Measurements from ENCODE around the gene ANP32A. TPM values are rescaled to one million over a fixed set of nuclear protein-coding genes. Genes with fewer than 3 reads are reported as not detected.
"Not testable (repeated sequence)": the region's sequence is repeated elsewhere in the genome, so short reads cannot be mapped to it uniquely, and the experiment has no call there.

Gene ANP32A
- total RNA-seq (100 to 1,000 TPM; 111 to 127 TPM), polyA plus RNA-seq (ENCODE audit: insufficient read length in 6 of 6) (100 to 1,000 TPM; 280 to 346 (median 303) TPM)
- long read RNA-seq, donor 1, transcript ANP32A-203 (7 exons, 2,440 nt) = major isoform, 85 of 225 reads
- long read RNA-seq, donor 1, transcript ANP32A-208 (3 exons, 707 nt) = minor isoform, 76 of 225 reads
- long read RNA-seq, donor 1, transcript ANP32A-207 (2 exons, 2,015 nt) = minor isoform, 7 of 225 reads
- long read RNA-seq, donor 1, partial matches to known transcripts = 50 of 225 reads
- long read RNA-seq, donor 1, other reads (novel, unspliced or antisense) = 6 of 225 reads
- long read RNA-seq, donor 2, transcript ANP32A-203 (7 exons, 2,440 nt) = minor isoform, 62 of 203 reads
- long read RNA-seq, donor 2, transcript ANP32A-208 (3 exons, 707 nt) = major isoform, 72 of 203 reads
- long read RNA-seq, donor 2, partial matches to known transcripts = 59 of 203 reads
- long read RNA-seq, donor 2, other reads (novel, unspliced or antisense) = 6 of 203 reads
- long read RNA-seq, donor 3, transcript ANP32A-203 (7 exons, 2,440 nt) = major isoform, 65 of 112 reads
- long read RNA-seq, donor 3, transcript ANP32A-208 (3 exons, 707 nt) = minor isoform, 25 of 112 reads
- long read RNA-seq, donor 3, partial matches to known transcripts = 12 of 112 reads
- long read RNA-seq, donor 3, other reads (novel, unspliced or antisense) = 7 of 112 reads
- long read RNA-seq, donor 4, partial matches to known transcripts = 5 of 15 reads
- long read RNA-seq, donor 4, other reads (novel, unspliced or antisense) = 4 of 15 reads
- long read RNA-seq, donor 5, transcript ANP32A-207 (2 exons, 2,015 nt) = minor isoform, 6 of 132 reads
- long read RNA-seq, donor 5, transcript ANP32A-208 (3 exons, 707 nt) = major isoform, 50 of 132 reads
- long read RNA-seq, donor 5, transcript ANP32A-203 (7 exons, 2,440 nt) = minor isoform, 41 of 132 reads
- long read RNA-seq, donor 5, partial matches to known transcripts = 23 of 132 reads
- long read RNA-seq, donor 5, other reads (novel, unspliced or antisense) = 9 of 132 reads
- long read RNA-seq, donor 6, transcript ANP32A-203 (7 exons, 2,440 nt) = major isoform, 70 of 127 reads
- long read RNA-seq, donor 6, transcript ANP32A-208 (3 exons, 707 nt) = minor isoform, 23 of 127 reads
- long read RNA-seq, donor 6, partial matches to known transcripts = 32 of 127 reads
- long read RNA-seq, donor 6, other reads (novel, unspliced or antisense) = 0 of 127 reads
- long read RNA-seq, donor 7, transcript ANP32A-203 (7 exons, 2,440 nt) = major isoform, 43 of 54 reads
- long read RNA-seq, donor 7, transcript ANP32A-208 (3 exons, 707 nt) = minor isoform, 9 of 54 reads
- long read RNA-seq, donor 7, partial matches to known transcripts = 0 of 54 reads
- long read RNA-seq, donor 7, other reads (novel, unspliced or antisense) = 0 of 54 reads
- long read RNA-seq, donor 8, transcript ANP32A-208 (3 exons, 707 nt) = minor isoform, 40 of 107 reads
- long read RNA-seq, donor 8, transcript ANP32A-203 (7 exons, 2,440 nt) = major isoform, 55 of 107 reads
- long read RNA-seq, donor 8, partial matches to known transcripts = 7 of 107 reads
- long read RNA-seq, donor 8, other reads (novel, unspliced or antisense) = 0 of 107 reads
- long read RNA-seq, donor 9 = 0 reads
- long read RNA-seq, donor 10, partial matches to known transcripts = 0 of 5 reads
- long read RNA-seq, donor 10, other reads (novel, unspliced or antisense) = 4 of 5 reads
- long read RNA-seq, donor 11 = 0 reads
- long read RNA-seq, donor 12, transcript ANP32A-208 (3 exons, 707 nt) = minor isoform, 23 of 110 reads
- long read RNA-seq, donor 12, transcript ANP32A-203 (7 exons, 2,440 nt) = major isoform, 63 of 110 reads
- long read RNA-seq, donor 12, partial matches to known transcripts = 23 of 110 reads
- long read RNA-seq, donor 12, other reads (novel, unspliced or antisense) = 0 of 110 reads

DNA sequence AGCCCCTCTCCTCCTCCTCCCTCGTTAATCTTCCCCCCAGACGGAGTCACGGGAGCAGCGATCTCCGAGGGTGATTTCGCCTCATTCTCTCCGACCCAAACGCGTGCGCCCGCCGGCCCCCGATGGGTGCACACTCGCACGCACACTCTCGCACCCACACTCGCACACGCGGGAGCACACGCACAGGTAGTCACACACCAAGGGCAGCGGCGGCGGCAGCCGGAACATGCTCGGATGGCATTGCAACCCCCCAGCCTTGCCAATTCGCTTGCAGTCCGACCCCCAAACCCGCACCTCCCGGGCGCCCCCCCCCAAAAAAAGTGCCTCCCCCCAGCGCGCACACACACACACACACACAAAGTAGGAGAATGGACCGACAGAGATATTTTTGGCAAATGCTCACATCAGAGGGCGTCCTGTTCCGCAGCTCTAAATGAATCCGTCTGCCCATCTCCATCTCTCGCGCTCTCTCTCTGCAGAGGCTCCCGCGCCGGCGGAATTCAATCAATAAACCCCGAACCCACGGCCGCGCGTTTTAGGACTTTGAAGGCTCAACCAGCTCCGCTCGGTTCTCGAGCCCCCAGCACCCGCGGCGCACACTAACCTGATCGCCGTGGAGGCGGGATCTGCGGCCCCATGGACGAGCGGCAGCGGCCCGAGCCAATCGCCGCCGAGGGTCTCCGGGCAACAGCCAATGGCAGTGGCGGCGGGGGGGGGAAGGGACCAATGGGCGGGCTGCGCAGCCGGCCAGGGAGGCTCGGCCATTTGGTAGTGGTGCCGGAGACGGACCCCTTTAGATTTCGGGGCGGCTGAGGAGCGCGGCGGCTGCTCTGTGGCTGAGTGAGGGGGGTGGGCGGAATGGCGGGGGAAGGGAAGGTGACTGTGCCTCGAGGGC, at the start of gene ANP32A:
TSS of gene ANP32A (minus strand) at position 601 of the 895 bp plus-strand sequence. CDS start at position 457, 144 bp downstream.
- no peaks in the 10 kb centered on the region for H3K9me3 ChIP-seq
- H3K27ac ChIP-seq = peak within 1 kb of the TSS; percentile 98 to 99
- intact Hi-C loops (cut with DNase I) = loop anchor here in 1 of 2 donors (10.0 kb wide), 1 partner anchor 46 kb away; no protein-coding TSS in a partner anchor
- no peaks in the 10 kb centered on the region for H3K36me3 ChIP-seq
- H3K4me1 ChIP-seq = peaks cover 18 to 32% of the 10 kb centered on the region in 2 donors
- TF ChIP-seq, protein P1, sequence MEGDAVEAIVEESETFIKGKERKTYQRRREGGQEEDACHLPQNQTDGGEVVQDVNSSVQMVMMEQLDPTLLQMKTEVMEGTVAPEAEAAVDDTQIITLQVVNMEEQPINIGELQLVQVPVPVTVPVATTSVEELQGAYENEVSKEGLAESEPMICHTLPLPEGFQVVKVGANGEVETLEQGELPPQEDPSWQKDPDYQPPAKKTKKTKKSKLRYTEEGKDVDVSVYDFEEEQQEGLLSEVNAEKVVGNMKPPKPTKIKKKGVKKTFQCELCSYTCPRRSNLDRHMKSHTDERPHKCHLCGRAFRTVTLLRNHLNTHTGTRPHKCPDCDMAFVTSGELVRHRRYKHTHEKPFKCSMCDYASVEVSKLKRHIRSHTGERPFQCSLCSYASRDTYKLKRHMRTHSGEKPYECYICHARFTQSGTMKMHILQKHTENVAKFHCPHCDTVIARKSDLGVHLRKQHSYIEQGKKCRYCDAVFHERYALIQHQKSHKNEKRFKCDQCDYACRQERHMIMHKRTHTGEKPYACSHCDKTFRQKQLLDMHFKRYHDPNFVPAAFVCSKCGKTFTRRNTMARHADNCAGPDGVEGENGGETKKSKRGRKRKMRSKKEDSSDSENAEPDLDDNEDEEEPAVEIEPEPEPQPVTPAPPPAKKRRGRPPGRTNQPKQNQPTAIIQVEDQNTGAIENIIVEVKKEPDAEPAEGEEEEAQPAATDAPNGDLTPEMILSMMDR (IDR thresholded peaks at IDR 0.05) = no peak
- DNase-seq = peak; percentile 95 to 96 (median 95)
- peak; percentile 82 for ATAC-seq
- no peaks in the 10 kb centered on the region for H3K27me3 ChIP-seq
- peak within 1 kb of the TSS; percentile 66 to 90 for H3K4me3 ChIP-seq

DNA sequence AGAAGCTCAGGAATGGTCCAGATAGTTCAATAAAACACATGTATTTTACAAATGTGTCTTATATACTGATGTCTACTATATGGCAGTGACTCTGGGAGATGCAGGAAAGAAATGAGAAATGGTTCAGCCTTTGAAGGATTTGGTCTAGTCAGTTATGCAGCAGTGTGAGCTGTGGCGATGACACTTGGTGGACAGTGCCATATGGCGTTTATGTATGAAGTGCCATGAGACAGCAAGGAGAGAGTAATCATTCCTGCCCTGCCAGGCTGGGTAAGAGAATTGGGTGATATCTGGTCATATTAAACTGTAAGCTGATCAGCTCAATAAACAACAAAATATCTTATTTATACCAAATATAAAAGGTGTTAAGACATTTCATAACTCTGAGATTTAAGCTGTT, 47.6 kb upstream of the ANP32A start:
- DNase-seq = no peak
- no peak overlapping the region for H3K4me3 ChIP-seq
- no peaks in the 10 kb centered on the region for H3K36me3 ChIP-seq
- TF ChIP-seq, protein P1 (IDR thresholded peaks at IDR 0.05) = no peak
- H3K9me3 ChIP-seq = peaks cover 0 to 6% of the 10 kb centered on the region in 2 donors
- intact Hi-C loops (cut with DNase I) = no loop called here
- H3K4me1 ChIP-seq = no peaks in the 10 kb centered on the region
- H3K27ac ChIP-seq = no peak overlapping the region
- no peak for ATAC-seq
- no peaks in the 10 kb centered on the region for H3K27me3 ChIP-seq

DNA sequence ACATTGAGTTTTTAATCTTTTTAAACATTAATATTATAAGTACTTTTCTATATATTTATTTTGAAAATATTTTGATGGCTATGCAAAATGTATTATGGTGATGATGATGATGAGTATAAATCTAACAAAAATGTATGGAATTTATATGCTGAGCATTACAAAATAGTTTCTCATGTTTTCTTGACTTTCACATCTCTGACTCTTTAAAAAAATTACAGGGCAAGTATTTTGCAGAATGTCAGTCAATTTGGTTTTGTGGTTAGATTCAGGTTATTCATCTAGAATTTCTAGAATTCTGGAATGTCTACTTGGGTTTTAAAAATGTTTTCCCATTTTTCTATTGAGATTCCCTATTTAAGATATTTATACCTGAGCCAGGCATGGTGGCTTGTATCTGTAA, 41.7 kb upstream of the ANP32A start:
- Histone ChIP-seq H3K27me3 (no peaks in the 10 kb centered on the region), H3K4me1 (no peaks in the 10 kb centered on the region), H3K36me3 (no peaks in the 10 kb centered on the region), H3K27ac (no peak overlapping the region), H3K9me3 (peaks cover 0 to 27% of the 10 kb centered on the region in 2 donors), H3K4me3 (no peak overlapping the region)
- intact Hi-C loops (cut with DNase I) = no loop called here
- no peak for DNase-seq
- TF ChIP-seq, protein P1 (IDR thresholded peaks at IDR 0.05) = no peak
- ATAC-seq = no peak

DNA sequence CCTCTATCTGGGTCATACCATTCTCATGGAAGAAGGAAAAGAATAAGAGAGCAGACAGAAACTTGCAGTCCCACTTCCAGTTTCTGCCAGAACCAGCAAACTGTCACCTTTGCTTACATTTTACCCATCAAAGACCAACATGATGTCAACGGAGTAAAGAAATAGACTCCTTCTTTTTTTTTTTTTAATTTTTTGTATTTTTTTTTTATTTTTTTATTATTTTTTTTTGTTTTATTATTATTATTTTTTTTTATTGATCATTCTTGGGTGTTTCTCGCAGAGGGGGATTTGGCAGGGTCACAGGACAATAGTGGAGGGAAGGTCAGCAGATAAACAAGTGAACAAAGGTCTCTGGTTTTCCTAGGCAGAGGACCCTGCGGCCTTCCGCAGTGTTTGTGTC, 38.0 kb upstream of the ANP32A start:
- intact Hi-C loops (cut with DNase I); H3K4me1 ChIP-seq; H3K27me3 ChIP-seq; ATAC-seq; H3K27ac ChIP-seq; H3K4me3 ChIP-seq; DNase-seq; H3K36me3 ChIP-seq: not testable (repeated sequence)
- peaks cover 0 to 35% of the 10 kb centered on the region in 2 donors for H3K9me3 ChIP-seq

DNA sequence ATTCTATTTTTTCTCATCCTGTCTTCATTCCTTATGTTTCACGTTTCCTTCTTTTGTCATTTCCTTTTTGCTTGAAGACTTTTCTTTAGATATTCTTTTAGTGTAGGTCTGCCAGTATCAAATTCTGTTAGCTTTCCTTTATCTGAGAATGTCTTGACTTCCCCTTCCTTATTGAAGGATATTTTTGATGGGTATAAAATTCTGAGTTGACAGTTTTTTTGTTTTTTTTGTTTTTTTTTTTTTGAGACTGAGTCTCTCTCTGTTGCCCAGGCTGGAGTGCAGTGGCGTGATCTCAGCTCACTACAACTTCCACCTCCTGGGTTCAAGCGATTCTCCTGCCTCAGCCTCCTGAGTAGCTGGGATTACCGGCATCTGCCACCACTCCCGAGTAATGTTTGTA, 36.7 kb upstream of the ANP32A start:
- H3K4me3 ChIP-seq; H3K27me3 ChIP-seq; H3K36me3 ChIP-seq; H3K27ac ChIP-seq; intact Hi-C loops (cut with DNase I); ATAC-seq; H3K4me1 ChIP-seq; DNase-seq: not testable (repeated sequence)
- H3K9me3 ChIP-seq = peaks cover 0 to 23% of the 10 kb centered on the region in 2 donors

Data from left lung (tissue), 14 donors.